ENCODE results near the gene PCDHGC5.

Gene PCDHGC5

DNA sequence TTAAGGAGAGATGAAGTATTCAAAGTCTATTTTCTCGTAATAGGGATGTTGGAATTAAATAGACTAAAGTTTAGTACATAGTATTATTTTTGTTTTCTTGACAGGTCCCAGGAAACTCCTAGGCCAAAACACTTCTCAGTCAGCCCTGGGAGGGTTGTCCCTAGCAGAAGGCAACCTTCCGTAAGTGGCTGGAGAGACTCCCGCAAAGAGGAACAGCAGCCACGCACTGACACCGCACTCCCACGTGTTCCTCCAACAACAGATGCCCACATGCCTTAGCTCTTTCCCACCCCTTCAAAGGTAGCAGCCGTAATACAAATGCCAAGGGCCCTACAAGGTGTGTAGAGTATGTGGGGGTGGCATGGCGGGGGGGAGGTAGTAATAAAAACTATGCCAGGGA, 28.4 kb downstream of the PCDHGC5 start:
- TF ChIP-seq EGR1 (IDR thresholded peaks at IDR 0.05) (no peak), ZBTB7A (IDR thresholded peaks at IDR 0.05; ENCODE audit: low read depth) (no peak), NFIC (IDR thresholded peaks at IDR 0.05) (no peak), TEAD4 (IDR thresholded peaks at IDR 0.05) (no peak), EP300 (IDR thresholded peaks at IDR 0.05; ENCODE audit: borderline replicate concordance) (no peak), YY1 (IDR thresholded peaks at IDR 0.05; ENCODE audit: low read depth) (no peak), TCF12 (IDR thresholded peaks at IDR 0.05; ENCODE audit: low read depth) (no peak), TAF1 (IDR thresholded peaks at IDR 0.05; ENCODE audit: low read depth) (no peak), CEBPB (IDR thresholded peaks at IDR 0.05) (no peak)
- TF ChIP-seq, protein P1, sequence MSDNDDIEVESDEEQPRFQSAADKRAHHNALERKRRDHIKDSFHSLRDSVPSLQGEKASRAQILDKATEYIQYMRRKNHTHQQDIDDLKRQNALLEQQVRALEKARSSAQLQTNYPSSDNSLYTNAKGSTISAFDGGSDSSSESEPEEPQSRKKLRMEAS (IDR thresholded peaks at IDR 0.05), result no peak
- TF ChIP-seq, protein P2, sequence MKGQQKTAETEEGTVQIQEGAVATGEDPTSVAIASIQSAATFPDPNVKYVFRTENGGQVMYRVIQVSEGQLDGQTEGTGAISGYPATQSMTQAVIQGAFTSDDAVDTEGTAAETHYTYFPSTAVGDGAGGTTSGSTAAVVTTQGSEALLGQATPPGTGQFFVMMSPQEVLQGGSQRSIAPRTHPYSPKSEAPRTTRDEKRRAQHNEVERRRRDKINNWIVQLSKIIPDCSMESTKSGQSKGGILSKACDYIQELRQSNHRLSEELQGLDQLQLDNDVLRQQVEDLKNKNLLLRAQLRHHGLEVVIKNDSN (IDR thresholded peaks at IDR 0.05), result no peak

DNA sequence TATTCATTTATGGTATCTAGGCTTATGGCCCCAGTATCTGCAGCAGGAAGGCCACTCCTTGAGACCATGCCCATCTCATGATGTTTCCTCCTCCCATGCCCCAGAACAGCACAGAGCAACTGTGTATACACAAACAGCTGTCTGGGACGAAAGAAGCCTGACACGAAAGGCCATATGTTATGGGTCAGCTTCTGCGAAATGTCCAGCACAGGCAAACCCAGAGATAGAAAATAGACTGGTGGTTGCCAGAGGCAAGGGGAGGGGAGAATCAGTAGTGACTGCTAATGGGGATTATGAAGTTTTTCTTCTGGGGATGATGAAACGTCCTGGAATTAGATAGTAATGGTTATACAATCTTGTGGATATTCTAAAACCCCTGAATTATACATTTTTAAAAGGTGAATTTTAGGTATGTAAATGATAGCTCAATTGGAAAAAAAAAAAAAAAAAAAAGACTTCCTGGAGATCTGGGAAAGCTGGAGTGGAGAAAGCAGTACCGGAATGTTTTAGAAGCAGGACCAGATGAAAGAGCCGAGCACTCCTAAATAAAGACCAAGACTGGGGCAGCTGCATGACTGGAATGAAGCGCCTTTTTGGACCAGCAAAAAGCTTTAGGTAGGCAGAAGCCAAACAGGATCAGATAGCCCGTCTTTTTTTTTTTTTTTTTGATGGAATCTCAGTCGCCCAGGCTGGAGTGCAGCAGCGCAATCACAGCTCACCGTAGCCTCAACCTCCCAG, 29.2 kb downstream of the PCDHGC5 start:
- TF ChIP-seq REST (IDR thresholded peaks at IDR 0.05; ENCODE audit: low read depth), result no peak
- TF ChIP-seq RAD21 (IDR thresholded peaks at IDR 0.05; ENCODE audit: low read depth), result no peak
- no peak for TF ChIP-seq YY1 (IDR thresholded peaks at IDR 0.05; ENCODE audit: low read depth)
- TF ChIP-seq EP300 (IDR thresholded peaks at IDR 0.05; ENCODE audit: borderline replicate concordance), result no peak
- TF ChIP-seq ZBTB7A (IDR thresholded peaks at IDR 0.05; ENCODE audit: low read depth), result no peak
- TF ChIP-seq EGR1 (IDR thresholded peaks at IDR 0.05), result no peak
- no peak for TF ChIP-seq TCF12 (IDR thresholded peaks at IDR 0.05; ENCODE audit: low read depth)

DNA sequence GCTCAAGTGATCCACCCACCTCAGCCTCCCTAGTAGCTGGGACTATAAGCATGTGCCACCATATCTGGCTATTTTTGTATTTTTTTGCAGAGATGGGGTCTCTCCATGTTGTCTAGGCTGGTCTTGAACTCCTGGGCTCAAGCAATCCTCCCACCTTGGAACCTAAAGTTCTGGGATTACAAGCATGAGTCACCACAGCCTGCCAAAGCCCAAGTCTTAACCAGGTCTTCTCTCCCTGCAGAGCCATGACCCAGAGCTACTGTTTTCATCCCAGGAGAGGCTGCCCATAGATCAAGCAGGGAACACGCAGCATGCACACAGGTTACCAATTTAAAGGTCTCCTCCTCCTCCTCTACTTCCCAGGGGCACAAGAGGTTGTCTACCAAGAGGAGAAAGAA, 29.7 kb downstream of the PCDHGC5 start:
- TF ChIP-seq CREB1 (IDR thresholded peaks at IDR 0.05; ENCODE audit: low read depth) (no peak), ZBTB7A (IDR thresholded peaks at IDR 0.05; ENCODE audit: low read depth) (no peak), TAF1 (IDR thresholded peaks at IDR 0.05; ENCODE audit: low read depth) (no peak), NFIC (IDR thresholded peaks at IDR 0.05) (no peak)

- TF ChIP-seq REST (IDR thresholded peaks at IDR 0.05; ENCODE audit: low read depth) (no peak), CREB1 (IDR thresholded peaks at IDR 0.05; ENCODE audit: low read depth) (no peak), TEAD4 (IDR thresholded peaks at IDR 0.05) (no peak), RAD21 (IDR thresholded peaks at IDR 0.05; ENCODE audit: low read depth) (no peak)
- TF ChIP-seq, protein P2 (IDR thresholded peaks at IDR 0.05), result no peak
Measured at GRCh38 chr5:141519605-141520565, 31.0 kb downstream of the PCDHGC5 start.

- TF ChIP-seq RAD21 (IDR thresholded peaks at IDR 0.05; ENCODE audit: low read depth) (no peak), CEBPB (IDR thresholded peaks at IDR 0.05) (peak; percentile 58), TAF1 (IDR thresholded peaks at IDR 0.05; ENCODE audit: low read depth) (no peak), FOXM1 (IDR thresholded peaks at IDR 0.05; ENCODE audit: borderline replicate concordance, low read depth) (no peak), EP300 (IDR thresholded peaks at IDR 0.05; ENCODE audit: borderline replicate concordance) (peak; percentile 77; the same call in 1 of the 2 replicates), CREB1 (IDR thresholded peaks at IDR 0.05; ENCODE audit: low read depth) (no peak), REST (IDR thresholded peaks at IDR 0.05; ENCODE audit: low read depth) (no peak), TEAD4 (IDR thresholded peaks at IDR 0.05) (peak; percentile 73), ZBTB7A (IDR thresholded peaks at IDR 0.05; ENCODE audit: low read depth) (no peak), EGR1 (IDR thresholded peaks at IDR 0.05) (no peak), YY1 (IDR thresholded peaks at IDR 0.05; ENCODE audit: low read depth) (no peak), TCF12 (IDR thresholded peaks at IDR 0.05; ENCODE audit: low read depth) (peak; percentile 72), NFIC (IDR thresholded peaks at IDR 0.05) (peak; percentile 83)
- TF ChIP-seq, protein P1 (IDR thresholded peaks at IDR 0.05), result peak; percentile 21; the same call in 1 of the 2 replicates
- TF ChIP-seq, protein P2 (IDR thresholded peaks at IDR 0.05), result no peak
Measured at GRCh38 chr5:141521244-141521781, 32.4 kb downstream of the PCDHGC5 start.
